Urinary bladder (tissue), 4 donors: ENCODE results near the gene CLEC10A. TPM values are rescaled to one million over a fixed set of nuclear protein-coding genes. Genes with fewer than 3 reads are reported as not detected.
"Not testable (repeated sequence)": the region's sequence is repeated elsewhere in the genome, so short reads cannot be mapped to it uniquely, and the experiment has no call there.

Source experiments
- DNase-seq: peaks from one replicate; pipeline ENCODE4 v3.0.0-alpha.2; 2015; ENCODE audit errors: extremely low spot score
- H3K27ac ChIP-seq: one replicate; pipeline ENCODE4 v1.5.1; 2013; ENCODE audit warnings: low read depth, mild to moderate bottlenecking, moderate library complexity
- H3K36me3 ChIP-seq: one replicate; pipeline ENCODE4 v1.6.1; 2013; ENCODE audit warnings: mild to moderate bottlenecking, moderate library complexity; ENCODE audit not compliant: insufficient read depth
- H3K4me1 ChIP-seq: one replicate; pipeline ENCODE4 v1.6.1; 2013; ENCODE audit warnings: mild to moderate bottlenecking, moderate library complexity; ENCODE audit not compliant: insufficient read depth
- H3K4me3 ChIP-seq: one replicate; pipeline ENCODE4 v1.5.1; 2013; ENCODE audit warnings: low read depth, low read length
- whole genome bisulfite sequencing: extraction: QIAGEN DNeasy Blood & Tissue Kit; methylation state at CpG from one replicate; pipeline ENCODE4 v1.1.7; 2013; 5-methylcytosine and 5-hydroxymethylcytosine counted together
- polyA plus RNA-seq: library from polyadenylated mRNA; stranded (reverse); fragments of 200-250 nt; gene quantifications from one replicate; pipeline ENCODE4 v1.2.3, GENCODE V29; 2013
- total RNA-seq: library from RNA; depleted of rRNA; stranded (reverse); fragments of >200 nt; gene quantifications from one replicate; pipeline ENCODE4 v1.2.3, GENCODE V29; 2014
- donor health status: healthy with polysubstance abuse.
- donor health status: healthy.

Gene CLEC10A
- 5.0 TPM for total RNA-seq
- 18.8 TPM for polyA plus RNA-seq

GRCh38 chr17:7079581-7080455 lies at the start of gene CLEC10A:
TSS of gene CLEC10A (minus strand) at chr17:7080251. CDS start at chr17:7078812, 1,439 bp downstream.
- no peaks in the 10 kb centered on the region for H3K36me3 ChIP-seq
- H3K4me3 ChIP-seq, result no peak within 1 kb of the TSS
- no peak within 1 kb of the TSS for H3K27ac ChIP-seq
- no peaks in the 10 kb centered on the region for H3K4me1 ChIP-seq
- DNase-seq, result no peak
- 56% methylated on average over 15 of the region's 15 CpGs for WGBS

GRCh38 chr17:7129311-7129710 lies 49.3 kb upstream of the CLEC10A start:
- H3K4me1 ChIP-seq, result peaks cover 2% of the 10 kb centered on the region
- no peak overlapping the region for H3K27ac ChIP-seq
- DNase-seq, result no peak
- no peak overlapping the region for H3K4me3 ChIP-seq
- no peaks in the 10 kb centered on the region for H3K36me3 ChIP-seq
- WGBS, result 86% methylated on average over 8 of the region's 8 CpGs

GRCh38 chr17:7128160-7128559 lies 48.1 kb upstream of the CLEC10A start:
- H3K4me1 ChIP-seq, result peaks cover 2% of the 10 kb centered on the region
- H3K27ac ChIP-seq, result no peak overlapping the region
- DNase-seq, result no peak
- H3K4me3 ChIP-seq, result no peak overlapping the region
- H3K36me3 ChIP-seq, result no peaks in the 10 kb centered on the region
- WGBS, result 63% methylated on average over 5 of the region's 5 CpGs

GRCh38 chr17:7127501-7127900 lies 47.5 kb upstream of the CLEC10A start:
- not testable (repeated sequence) for H3K27ac ChIP-seq, H3K4me1 ChIP-seq, DNase-seq, H3K4me3 ChIP-seq, H3K36me3 ChIP-seq
- 85% methylated on average over 5 of the region's 5 CpGs for WGBS

GRCh38 chr17:7126386-7126785 lies 46.3 kb upstream of the CLEC10A start:
- H3K4me1 ChIP-seq, H3K4me3 ChIP-seq: not testable (repeated sequence)

GRCh38 chr17:7124923-7125322 lies 44.9 kb upstream of the CLEC10A start:
- no peak for DNase-seq
- Histone ChIP-seq H3K27ac (no peak overlapping the region), H3K4me3 (no peak overlapping the region), H3K4me1 (no peaks in the 10 kb centered on the region), H3K36me3 (no peaks in the 10 kb centered on the region)
- WGBS, result 86% methylated on average over 5 of the region's 5 CpGs

More at GRCh38 chr17:7126386-7126785, 46.3 kb upstream of the CLEC10A start:
- WGBS, result 79% methylated on average over 12 of the region's 12 CpGs
- not testable (repeated sequence) for H3K36me3 ChIP-seq, DNase-seq, H3K27ac ChIP-seq

GRCh38 chr17:7123844-7124243 lies 43.8 kb upstream of the CLEC10A start:
- no peak overlapping the region for H3K27ac ChIP-seq
- no peaks in the 10 kb centered on the region for H3K36me3 ChIP-seq
- WGBS, result 88% methylated on average over 4 of the region's 4 CpGs
- H3K4me1 ChIP-seq, result no peaks in the 10 kb centered on the region
- no peak for DNase-seq
- H3K4me3 ChIP-seq, result no peak overlapping the region

- Histone ChIP-seq H3K4me1 (no peaks in the 10 kb centered on the region), H3K36me3 (no peaks in the 10 kb centered on the region), H3K27ac (no peak overlapping the region), H3K4me3 (no peak overlapping the region)
- 34% methylated on average over 4 of the region's 4 CpGs for WGBS
- DNase-seq, result no peak
Observed at GRCh38 chr17:7122381-7122780, 42.3 kb upstream of the CLEC10A start.

GRCh38 chr17:7120635-7121034 lies 40.6 kb upstream of the CLEC10A start:
- H3K4me3 ChIP-seq, H3K4me1 ChIP-seq, DNase-seq, H3K27ac ChIP-seq, H3K36me3 ChIP-seq: not testable (repeated sequence)
- WGBS, result 78% methylated on average over 12 of the region's 12 CpGs

- Histone ChIP-seq H3K4me3 (no peak overlapping the region), H3K36me3 (no peaks in the 10 kb centered on the region), H3K4me1 (no peaks in the 10 kb centered on the region), H3K27ac (no peak overlapping the region)
- 58% methylated on average over 2 of the region's 2 CpGs for WGBS
- DNase-seq, result no peak
Observed at GRCh38 chr17:7120123-7120522, 40.1 kb upstream of the CLEC10A start.

- no peak for DNase-seq
- no peak overlapping the region for H3K4me3 ChIP-seq
- H3K4me1 ChIP-seq, result no peaks in the 10 kb centered on the region
- WGBS, result 57% methylated on average over 11 of the region's 11 CpGs
- H3K36me3 ChIP-seq, result no peaks in the 10 kb centered on the region
- H3K27ac ChIP-seq, result no peak overlapping the region
Observed at GRCh38 chr17:7119314-7119713, 39.3 kb upstream of the CLEC10A start.

- WGBS, result 54% methylated on average over 19 of the region's 19 CpGs
- H3K4me1 ChIP-seq, result no peaks in the 10 kb centered on the region
- H3K4me3 ChIP-seq, result no peak overlapping the region
- no peak for DNase-seq
- H3K27ac ChIP-seq, result no peak overlapping the region
- H3K36me3 ChIP-seq, result no peaks in the 10 kb centered on the region
Observed at GRCh38 chr17:7114875-7115614, 35.0 kb upstream of the CLEC10A start.

- no peaks in the 10 kb centered on the region for H3K36me3 ChIP-seq
- no peak within 1 kb of the TSS for H3K27ac ChIP-seq
- no peaks in the 10 kb centered on the region for H3K4me1 ChIP-seq
- 83% methylated on average over 14 of the region's 14 CpGs for WGBS
- no peak for DNase-seq
- no peak within 1 kb of the TSS for H3K4me3 ChIP-seq
Observed at GRCh38 chr17:7114241-7114874, 34.3 kb upstream of the CLEC10A start, which contains the start of gene ASGR2. TSS of gene ASGR2 (minus strand) at chr17:7114822. CDS start at chr17:7114240, 582 bp downstream.
